Smooth muscle cell of the brain vasculature (primary cell): ENCODE measurements around the gene DNAJC13.
A peak's percentile ranks its signal among the peaks of the same experiment; 100 is the strongest.
"Not testable (repeated sequence)": the region's sequence is repeated elsewhere in the genome, so short reads cannot be mapped to it uniquely, and the experiment has no call there.

Experiments
- DNase-seq: peaks from one replicate; pipeline ENCODE4 v3.0.0-alpha.2; 2012; ENCODE audit warnings: low read depth, low spot score

The DNAJC13 gene

DNA sequence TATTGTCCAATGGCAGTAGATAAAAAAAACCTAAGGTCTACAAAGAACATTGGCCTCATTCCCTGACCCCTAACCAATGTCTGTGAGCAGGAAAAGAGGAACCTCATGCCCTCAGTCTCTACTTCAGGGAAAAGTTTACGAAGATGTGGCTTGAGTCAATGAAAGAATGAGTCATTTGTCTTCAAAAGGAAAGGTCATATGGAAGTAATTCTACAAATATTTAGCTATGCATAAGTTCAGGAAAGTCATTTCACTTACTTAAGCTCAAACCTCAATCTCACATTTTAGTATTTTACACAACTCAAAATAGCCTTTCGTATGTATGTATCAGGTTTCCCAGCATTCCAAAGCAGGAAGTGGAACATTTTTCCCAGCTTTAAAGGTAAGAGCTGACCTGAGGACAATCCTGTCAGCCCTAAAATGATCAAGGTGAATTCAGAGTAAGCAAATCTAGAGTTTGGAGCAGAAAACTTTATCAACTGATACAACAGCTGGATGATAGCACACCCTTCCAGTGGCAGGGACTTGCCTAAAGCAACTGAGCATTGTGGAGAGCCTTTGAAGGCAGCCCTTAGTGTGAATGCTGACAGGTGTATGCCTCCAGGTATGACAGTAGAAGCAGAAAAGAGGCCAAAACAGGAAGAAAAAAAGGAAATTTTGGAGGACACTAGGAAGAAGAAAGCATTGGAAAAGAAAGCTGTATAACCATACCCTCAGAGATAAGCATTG lies 125.9 kb downstream of the DNAJC13 start:
- peak; percentile 79 for DNase-seq

DNA sequence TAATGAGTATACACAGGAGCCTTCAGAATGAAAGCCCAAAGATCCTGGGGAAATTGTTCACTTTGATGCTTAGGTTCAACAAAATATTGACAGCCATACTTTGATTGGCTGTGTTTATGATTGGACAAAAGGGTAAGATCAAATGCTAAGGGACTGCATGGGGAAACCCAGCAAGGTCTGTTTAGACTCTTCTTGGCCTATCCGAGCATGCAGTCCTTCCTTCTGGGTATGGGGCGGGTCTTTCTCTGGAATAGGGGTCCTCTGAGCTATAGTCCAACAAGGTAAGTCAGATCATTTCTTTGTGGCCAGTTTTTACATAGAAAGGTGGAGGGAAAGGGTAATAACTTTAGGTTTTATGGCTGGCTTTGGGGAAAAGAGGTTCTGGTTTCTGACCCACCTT lies 126.8 kb downstream of the DNAJC13 start:
- no peak for DNase-seq

- DNase-seq: no peak
Observed at GRCh38 chr3:132545471-132545870, 128.2 kb downstream of the DNAJC13 start.

DNA sequence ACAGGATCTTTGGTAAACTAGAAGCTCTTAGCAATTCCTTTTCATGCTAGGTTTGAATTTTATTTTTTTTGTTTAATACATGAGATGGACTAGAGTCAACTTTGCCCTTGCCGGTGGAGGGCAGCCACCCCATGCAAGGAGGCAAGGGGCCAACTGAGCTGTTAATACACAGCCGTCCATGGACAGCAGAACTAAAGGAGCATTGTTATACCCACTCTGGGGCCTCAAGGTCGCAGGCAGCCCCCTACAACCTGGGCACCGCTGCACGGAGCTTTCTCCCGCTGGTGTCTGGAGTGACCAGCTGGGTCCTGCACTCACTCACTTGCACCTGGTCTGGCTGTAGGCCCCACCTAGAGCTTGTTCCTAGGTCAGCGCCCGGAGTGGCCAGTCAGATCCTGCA lies 131.9 kb downstream of the DNAJC13 start:
- DNase-seq: no peak

DNA sequence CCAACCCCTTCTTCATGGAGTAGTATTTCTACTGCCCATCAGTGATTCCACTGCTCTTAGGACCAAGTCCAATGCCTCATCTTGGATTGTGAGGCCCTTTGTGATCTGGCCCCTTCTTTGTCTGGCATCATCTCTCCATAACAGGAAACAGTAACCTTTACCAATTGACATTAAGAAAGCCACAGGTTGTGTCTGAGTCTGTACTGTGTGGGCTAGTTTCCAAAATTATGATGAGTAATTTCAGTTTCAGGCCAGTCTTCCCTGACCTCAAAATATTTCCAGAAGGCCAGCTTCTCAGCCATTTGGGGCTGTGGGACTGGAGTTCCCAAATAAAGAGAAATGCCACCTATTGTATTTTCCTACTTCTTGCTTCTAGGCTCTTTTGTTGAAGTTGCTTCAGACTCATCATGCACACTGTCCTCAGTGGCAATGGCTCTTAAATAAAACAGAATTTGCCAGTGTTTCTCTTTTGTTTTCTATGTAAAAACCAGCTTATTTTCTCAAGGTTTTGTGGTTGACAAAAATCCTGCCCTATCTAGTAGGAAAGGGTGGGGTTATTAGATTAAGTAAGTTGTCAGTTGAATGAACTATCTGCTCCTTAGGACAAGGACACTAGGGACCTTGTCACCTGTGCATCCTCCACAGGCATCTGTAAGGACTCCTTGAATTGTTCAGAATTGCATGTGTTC lies 132.7 kb downstream of the DNAJC13 start:
- DNase-seq: no peak

DNA sequence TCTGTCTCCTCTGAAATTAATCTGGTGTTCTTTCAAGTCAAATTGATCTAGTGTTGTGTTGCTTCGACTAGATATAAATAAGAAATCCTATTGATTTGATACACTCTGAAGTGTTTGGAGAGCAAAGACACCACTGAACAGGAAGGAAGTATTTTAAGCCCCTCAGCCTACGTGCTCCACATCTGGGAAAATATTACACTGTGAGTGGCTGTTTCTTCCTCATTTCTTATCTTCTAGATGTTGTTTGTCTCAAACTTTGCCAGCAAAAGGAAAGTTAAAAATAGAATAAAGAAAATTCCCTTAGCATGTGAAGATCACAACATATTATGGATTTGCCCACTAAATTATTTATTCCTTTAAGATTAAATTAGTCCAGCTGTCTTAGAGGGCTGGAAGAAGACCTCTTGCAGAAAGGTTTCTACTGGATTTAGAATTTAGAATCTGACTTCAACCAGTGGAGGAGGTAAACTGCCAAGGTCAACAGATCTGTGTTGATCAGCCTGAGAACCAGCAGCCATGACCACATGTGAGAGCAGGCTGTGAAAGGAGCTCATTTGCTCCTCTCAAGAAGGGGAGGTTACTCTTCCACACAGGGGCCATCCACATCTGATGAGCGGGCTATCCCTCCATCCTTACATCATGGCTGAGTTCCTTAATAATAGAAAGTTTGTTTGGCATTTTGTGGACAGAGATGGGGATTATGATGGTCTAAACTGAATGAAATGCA lies 133.4 kb downstream of the DNAJC13 start:
- no peak for DNase-seq

GRCh38 chr3:132553826-132554225 lies 136.5 kb downstream of the DNAJC13 start:
- DNase-seq: no peak

DNA sequence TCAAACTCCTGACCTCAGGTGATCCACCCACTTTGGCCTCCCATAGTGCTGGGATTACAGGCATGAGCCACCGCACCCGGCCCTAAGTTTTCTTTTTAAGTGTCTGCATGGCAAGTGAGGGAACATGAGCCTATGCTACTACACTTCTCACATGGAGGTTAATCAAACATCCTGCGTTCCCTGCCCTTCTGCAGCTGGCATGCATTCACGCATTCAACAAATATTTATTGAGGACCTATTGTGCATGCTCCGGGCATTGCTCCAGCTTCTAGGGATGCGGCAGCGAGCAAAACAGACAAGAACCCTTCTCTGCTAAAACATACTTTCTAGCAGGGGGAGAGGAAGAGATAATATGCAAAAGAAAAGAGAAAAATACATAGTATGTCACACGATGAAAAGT lies 137.1 kb downstream of the DNAJC13 start:
- peak; percentile 58 for DNase-seq

DNA sequence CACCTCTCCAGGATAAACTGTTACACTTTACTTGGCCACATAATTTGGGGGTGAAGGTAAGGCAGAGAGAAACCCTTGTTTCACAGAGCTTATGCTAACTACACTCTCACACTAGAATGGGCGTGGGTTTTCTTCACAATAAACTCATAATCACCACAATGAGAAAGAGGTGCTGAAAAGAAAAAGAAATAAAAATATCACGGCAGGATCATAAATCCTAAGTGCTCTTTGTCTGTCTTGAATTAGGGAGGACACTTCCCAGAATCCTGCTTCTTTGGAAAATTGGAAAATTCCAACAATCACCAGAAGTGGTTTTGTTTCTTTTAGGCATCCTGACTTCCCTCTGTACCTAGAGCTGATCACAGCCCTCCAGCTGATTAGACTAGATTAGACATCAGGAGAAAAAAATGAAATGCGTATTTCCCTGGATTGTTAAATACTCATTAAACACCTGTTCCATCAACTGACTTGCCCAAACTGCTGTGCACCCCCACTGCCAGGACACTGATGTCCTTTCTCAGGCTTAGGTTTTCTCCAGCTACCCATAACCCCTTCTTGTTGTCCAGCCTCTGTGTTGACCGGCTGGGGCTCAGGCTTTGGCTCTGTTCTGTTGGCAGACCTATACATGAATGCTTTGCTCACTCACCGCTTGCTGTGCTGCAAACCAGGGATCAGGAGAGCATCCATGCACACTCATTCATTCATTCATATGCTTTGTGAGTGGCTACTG lies 138.2 kb downstream of the DNAJC13 start:
- no peak for DNase-seq

DNA sequence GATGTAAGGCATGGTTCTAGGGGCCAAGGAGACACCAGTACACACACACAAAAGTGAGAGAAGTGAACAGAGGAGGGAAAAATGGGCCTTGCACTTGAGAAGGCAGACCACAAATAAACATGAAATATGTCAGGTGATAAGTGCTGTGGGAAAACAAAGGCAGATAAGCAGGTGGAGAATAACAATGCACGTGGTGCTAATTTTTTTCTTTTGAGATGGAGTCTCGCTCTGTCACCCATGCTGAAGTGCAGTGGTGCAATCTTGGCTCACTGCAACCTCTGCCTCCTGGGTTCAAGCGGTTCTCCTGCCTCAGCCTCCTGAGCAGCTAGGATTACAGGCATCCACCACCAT lies 138.7 kb downstream of the DNAJC13 start:
- DNase-seq: not testable (repeated sequence)

DNA sequence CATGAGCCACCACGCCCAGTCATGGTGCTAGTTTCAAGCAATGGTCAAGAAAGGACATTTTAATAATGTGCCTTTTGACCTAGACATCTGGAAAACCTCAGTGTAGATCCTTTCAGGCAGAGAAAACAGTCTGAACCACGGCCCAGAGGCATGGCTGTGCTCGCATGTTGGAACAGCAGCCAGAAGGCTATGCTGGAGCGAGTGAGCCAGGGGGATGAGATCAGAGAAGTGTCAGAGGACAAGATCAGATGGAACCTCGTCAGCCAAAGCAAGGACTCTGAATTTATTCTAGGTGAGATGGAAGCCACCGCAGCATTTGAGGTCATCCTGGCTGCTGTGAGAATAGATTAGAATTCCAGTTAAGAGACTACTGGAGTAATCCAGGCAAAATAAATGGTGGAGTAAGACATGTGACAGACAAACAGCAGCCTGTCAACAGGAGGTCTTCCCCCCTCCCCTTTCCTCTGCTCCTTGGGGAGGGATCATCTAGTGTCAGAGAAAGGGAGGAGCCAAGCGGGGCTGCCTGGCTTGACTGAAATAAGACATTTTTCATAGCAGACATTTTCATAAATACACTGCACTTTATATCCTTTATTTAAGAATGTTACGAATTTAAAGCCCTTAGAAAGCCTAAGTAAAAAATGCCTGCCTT lies 139.3 kb downstream of the DNAJC13 start:
- DNase-seq: no peak

DNA sequence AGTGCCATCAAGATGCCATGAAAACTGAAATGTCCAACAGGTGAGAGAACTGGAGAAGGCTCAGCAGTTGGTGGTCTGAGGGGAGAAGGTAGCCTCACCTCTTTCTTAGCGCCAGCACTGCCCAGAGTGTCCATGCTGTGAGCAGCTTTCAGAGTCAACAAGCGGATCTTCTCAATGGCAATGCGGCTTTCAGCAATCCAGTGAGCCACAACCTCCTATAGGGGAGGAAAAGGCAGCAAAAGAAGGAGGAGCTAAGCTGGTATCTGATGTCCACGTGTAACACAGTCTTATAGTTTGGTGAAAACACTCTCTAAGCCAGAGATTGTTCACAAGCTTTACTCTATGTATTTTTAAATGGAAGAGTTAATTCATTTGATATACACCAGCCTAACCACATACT lies 143.7 kb downstream of the DNAJC13 start:
- no peak for DNase-seq

DNA sequence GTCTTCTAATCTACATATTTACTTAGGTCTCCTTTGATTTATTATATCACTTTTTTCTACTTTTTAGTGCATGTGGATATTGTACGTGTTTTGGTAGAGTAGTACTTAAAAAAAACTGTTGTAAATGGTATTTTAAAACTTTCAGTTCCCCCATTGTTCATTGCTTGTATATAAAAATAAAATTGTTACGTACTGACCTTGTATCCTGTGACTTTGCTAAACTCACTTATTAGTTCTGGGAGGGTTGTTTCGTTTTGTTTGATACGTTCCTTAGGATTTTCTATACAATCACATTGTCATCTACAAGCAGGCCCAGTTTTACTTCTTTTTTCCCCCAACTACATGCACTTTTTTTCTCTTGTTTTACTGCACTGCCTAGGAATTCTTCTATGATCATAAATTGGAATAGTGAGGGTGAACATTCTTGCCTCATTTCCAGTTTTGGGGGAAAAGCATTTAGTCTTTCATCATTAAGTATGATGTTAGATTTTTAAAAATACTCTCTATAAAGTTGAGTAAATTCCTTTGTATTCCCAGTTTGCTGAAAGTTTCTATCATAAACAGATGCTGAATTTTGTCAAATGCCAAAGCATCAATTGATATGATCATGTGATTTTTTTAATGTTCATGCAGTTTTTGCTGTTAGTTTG lies 146.2 kb downstream of the DNAJC13 start:
- DNase-seq: no peak

DNA sequence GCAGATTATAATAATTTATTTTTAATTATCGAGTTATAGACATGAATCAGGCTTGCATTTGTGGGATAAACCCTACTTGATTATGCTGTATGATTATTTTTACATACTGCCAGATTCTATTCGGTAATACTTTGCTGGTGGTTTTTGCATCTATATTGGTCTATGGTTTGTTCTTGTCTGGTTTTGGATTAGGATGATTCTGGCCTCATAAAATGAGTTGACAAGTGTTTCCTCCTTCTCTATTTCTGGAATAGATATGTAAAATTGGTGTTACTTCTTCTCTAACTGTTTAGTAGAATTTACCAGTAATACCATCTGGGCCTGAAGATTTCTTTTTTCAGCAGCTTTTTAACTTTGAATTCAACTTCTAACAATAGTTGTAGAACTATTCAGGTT lies 146.8 kb downstream of the DNAJC13 start:
- no peak for DNase-seq

GRCh38 chr3:132568422-132568821 lies 151.1 kb downstream of the DNAJC13 start:
- no peak for DNase-seq

- DNase-seq: no peak
Observed at GRCh38 chr3:132569153-132569552, 151.9 kb downstream of the DNAJC13 start.

DNA sequence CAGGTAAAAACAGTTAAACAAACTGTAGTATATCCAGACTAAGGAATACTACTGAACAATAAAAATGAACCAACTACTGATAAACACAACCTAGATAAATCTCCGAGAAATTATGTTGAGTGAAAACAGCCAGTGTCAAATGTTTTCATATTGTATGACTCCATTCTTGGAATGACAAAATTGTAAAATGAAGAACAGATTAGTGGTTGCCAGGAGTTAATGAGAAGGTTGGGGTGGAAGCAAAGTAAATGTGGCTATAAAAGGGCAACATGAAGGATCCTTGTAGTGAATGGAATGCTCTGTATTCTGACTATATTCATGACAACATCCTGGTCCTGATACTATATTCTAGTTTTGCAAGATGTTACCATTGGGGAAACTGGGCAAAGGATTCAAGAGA lies 152.3 kb downstream of the DNAJC13 start:
- DNase-seq: no peak

- DNase-seq: no peak
Observed at GRCh38 chr3:132570016-132570415, 152.7 kb downstream of the DNAJC13 start.

DNA sequence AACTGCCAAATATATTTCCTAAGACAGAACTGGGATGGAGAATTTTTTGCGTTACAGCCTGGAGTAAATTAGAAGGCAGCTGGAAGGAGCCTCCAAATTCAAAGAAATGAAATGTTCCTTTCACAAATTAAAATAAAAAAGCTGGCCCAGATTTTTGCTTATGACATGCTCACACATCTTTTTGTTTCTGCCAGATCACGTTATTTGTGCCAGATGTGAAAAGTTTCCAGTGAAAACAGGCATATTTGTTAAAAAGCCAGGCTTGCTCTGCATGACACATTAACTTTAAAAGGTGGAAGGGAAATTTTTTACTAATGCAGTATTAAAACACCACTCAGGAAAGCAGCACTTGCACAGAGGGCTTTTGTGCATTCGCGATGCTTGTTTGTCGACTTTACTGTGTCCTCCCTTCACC lies 156.5 kb downstream of the DNAJC13 start:
- DNase-seq: no peak

- no peak for DNase-seq
Observed at GRCh38 chr3:132587401-132587800, 170.1 kb downstream of the DNAJC13 start.
